ENCODE measurements around the gene REN.

DNA sequence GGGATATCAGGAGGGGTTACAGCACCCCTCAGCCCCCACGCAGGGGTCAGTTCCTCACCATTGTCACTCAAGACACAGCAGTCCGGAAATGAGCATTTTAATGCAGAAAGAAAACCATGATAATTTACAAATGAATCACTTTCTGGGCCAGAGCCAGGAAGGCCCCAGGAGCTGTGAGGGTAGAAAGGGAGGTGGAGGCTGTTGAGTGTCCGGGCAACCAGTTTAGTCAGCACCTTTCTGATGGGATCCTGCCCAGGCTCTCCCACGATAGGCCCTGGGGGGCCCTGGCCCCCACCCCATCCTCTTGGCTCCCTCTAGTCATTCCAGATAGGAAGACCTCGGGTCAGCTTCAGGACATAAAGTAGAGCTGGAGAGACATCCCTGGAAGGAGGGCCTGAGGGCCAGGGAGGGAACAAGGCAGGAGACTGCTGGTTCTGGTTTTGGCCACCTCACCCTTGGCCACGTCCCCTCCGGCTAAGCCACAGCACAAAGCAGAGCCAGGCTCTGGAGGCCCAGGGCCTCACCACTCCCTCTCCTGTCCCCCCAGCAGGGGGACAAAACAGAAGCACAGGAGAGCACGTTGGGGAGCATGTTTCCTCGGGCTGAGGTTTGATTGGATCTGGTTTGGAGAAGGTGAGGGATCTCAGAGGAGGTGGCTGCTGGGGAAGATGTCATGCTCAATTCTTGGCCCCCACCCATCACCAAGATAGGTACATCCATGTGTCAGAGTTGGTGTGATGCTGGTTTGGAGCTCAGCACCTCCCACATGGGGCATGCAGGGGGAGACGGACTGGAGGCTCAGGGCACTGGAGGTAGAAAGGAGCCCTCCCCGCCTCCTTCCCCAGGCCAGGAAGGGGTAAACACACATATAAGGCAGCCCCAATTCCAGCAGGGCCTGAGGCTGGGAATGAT lies 34.9 kb downstream of the REN start:
- TF ChIP-seq POLR2AphosphoS5 (IDR thresholded peaks at IDR 0.05; ENCODE audit: low read depth, low read length) (no peak), TAF1 (IDR thresholded peaks at IDR 0.05; ENCODE audit: low read depth, low read length) (no peak), SPI1 (IDR thresholded peaks at IDR 0.05; ENCODE audit: low read depth, low read length) (no peak), POLR2A (IDR thresholded peaks at IDR 0.05; ENCODE audit: low read depth, low read length) (no peak), POU2F2 (IDR thresholded peaks at IDR 0.05; ENCODE audit: low read depth, low read length) (no peak), PAX5 (IDR thresholded peaks at IDR 0.05; ENCODE audit: insufficient read depth, low read length, severe bottlenecking) (no peak)

All from GM12891 (cell line).